Fibroblast of lung (primary cell): ENCODE data around the gene B4GALT4. TPM values are rescaled to one million over a fixed set of nuclear protein-coding genes. Genes with fewer than 3 reads are reported as not detected.

Source experiments
- DNase-seq, 2 donors: peaks; one replicate each; pipeline versions ENCODE4 v3.0.0 to v3.0.0-alpha.2; 2010; ENCODE audit warnings: low read depth in 2 of 2
- H2AFZ ChIP-seq: 2 replicates; pipeline ENCODE4 v1.5.1; 2012; ENCODE audit warnings: low read length, control low read depth, inconsistent platforms
- H3K27ac ChIP-seq: 2 replicates; pipeline ENCODE4 v1.5.1; 2011; ENCODE audit warnings: low read length, control low read depth; ENCODE audit not compliant: insufficient read depth
- H3K27me3 ChIP-seq: 2 replicates; pipeline ENCODE4 v1.5.1; 2011; ENCODE audit warnings: mild to moderate bottlenecking, low read length; ENCODE audit not compliant: control insufficient read depth, insufficient read depth
- H3K36me3 ChIP-seq: 2 replicates; pipeline ENCODE4 v1.5.1; 2011; ENCODE audit warnings: low read length; ENCODE audit not compliant: control insufficient read depth, insufficient read depth
- H3K4me1 ChIP-seq: 2 replicates; pipeline ENCODE4 v1.5.1; 2011; ENCODE audit warnings: low read length; ENCODE audit not compliant: control insufficient read depth, insufficient read depth; ENCODE audit errors: extremely low read depth
- H3K4me2 ChIP-seq: 2 replicates; pipeline ENCODE4 v1.5.1; 2011; ENCODE audit warnings: low read length, control low read depth; ENCODE audit not compliant: insufficient read depth; ENCODE audit errors: extremely low read depth
- H3K4me3 ChIP-seq, 4 experiments: fragments of 200-600 bp in 1 of 4; sonication (generic) in 1 of 4; replicated peaks in 1 of 4; 2 replicates each; pipeline ENCODE4 v1.5.1; 2011 to 2016; ENCODE audit warnings: low read length in 4 of 4, low read depth in 3 of 4, mild to moderate bottlenecking in 3 of 4, control low read depth in 2 of 4, inconsistent platforms in 1 of 4, mixed read lengths in 1 of 4; ENCODE audit not compliant: insufficient read depth in 1 of 4; ENCODE audit errors: control extremely low read depth in 1 of 4
- H3K79me2 ChIP-seq: 2 replicates; pipeline ENCODE4 v1.5.1; 2012; ENCODE audit warnings: mild to moderate bottlenecking, low read length, inconsistent platforms; ENCODE audit not compliant: control insufficient read depth, insufficient read depth
- H3K9ac ChIP-seq: 2 replicates; pipeline ENCODE4 v1.5.1; 2011; ENCODE audit warnings: mild to moderate bottlenecking, low read length, control low read depth; ENCODE audit not compliant: insufficient read depth
- H3K9me3 ChIP-seq: 2 replicates; pipeline ENCODE4 v1.5.1; 2012; ENCODE audit warnings: low read depth, low read length; ENCODE audit not compliant: control insufficient read depth, insufficient read depth
- H4K20me1 ChIP-seq: 2 replicates; pipeline ENCODE4 v1.5.1; 2011; ENCODE audit warnings: low read length; ENCODE audit not compliant: control insufficient read depth, insufficient read depth; ENCODE audit errors: extremely low read depth
- EZH2 ChIP-seq: IDR thresholded peaks from 2 replicates; pipeline ENCODE4 v1.5.1; 2012; ENCODE audit warnings: low read length, control low read depth, mild to moderate bottlenecking; ENCODE audit errors: missing control alignments
- polyA plus RNA-seq, 2 donors: library from polyadenylated mRNA; depleted of rRNA in 1 of 2; stranded (reverse) in 1 of 2; unstranded in 1 of 2; fragments of >200 nt; gene quantifications; 2 replicates each; pipeline ENCODE4 v1.2.1, GENCODE V29; 2011 to 2012; ENCODE audit warnings: missing spikeins in 1 of 2
- total RNA-seq: library from RNA; depleted of rRNA; stranded (reverse); fragments of >200 nt; gene quantifications from 2 replicates; pipeline ENCODE4 v1.2.1, GENCODE V29; 2014
- TF ChIP-seq, protein P1 (sequence below), 2 donors: IDR thresholded peaks in 1 of 2; conservative IDR thresholded peaks in 1 of 2; 1 replicate in 1 of 2; 2 replicates in 1 of 2; pipeline ENCODE4 v1.5.1; 2011 to 2012; ENCODE audit warnings: low read length in 2 of 2, control low read depth in 1 of 2, inconsistent platforms in 1 of 2, low read depth in 1 of 2, mild to moderate bottlenecking in 1 of 2

B4GALT4 gene
- total and polyA plus RNA-seq, 2 donors (not counting 1 experiment from before 2014, with no cell fraction given), result 19.5 to 32.4 TPM

DNA sequence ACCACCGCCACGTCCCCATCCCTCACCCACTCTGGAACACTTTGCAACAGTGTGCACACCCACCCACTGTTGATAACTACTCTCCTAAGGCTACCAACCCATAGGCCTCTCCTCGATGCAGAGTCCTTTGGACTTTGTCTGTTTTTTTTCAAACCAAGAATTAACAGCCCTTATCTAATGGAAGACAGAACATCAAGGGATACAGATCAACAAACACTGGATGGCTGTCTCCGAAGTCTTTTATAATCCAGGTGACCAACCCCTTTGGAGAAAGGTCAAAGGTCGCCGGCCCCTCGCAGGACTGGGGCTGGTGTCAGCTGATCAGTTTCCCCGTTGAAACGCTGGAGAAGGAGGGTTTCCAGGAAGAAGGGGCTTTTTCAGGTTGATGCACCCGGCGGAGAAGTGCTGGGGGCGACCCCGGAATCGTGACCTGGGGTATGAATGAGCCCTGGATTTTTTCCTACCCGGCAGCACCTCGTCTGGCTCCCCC is 532 bp downstream of the B4GALT4 start:
- no peaks in the 10 kb centered on the region for H3K9me3 ChIP-seq
- peak overlapping the region; percentile 66 for H2AFZ ChIP-seq
- H3K36me3 ChIP-seq, result peaks cover 3% of the 10 kb centered on the region
- peak overlapping the region; percentile 74 for H3K4me2 ChIP-seq
- peak overlapping the region; percentile 80 for H3K27ac ChIP-seq
- peak overlapping the region; percentile 67 to 88 (median 82) for H3K4me3 ChIP-seq
- no peaks in the 10 kb centered on the region for H3K27me3 ChIP-seq
- H3K4me1 ChIP-seq, result peaks cover 6% of the 10 kb centered on the region
- peak in 1 of 2 donors; percentile 20 for DNase-seq
- TF ChIP-seq, protein P1, sequence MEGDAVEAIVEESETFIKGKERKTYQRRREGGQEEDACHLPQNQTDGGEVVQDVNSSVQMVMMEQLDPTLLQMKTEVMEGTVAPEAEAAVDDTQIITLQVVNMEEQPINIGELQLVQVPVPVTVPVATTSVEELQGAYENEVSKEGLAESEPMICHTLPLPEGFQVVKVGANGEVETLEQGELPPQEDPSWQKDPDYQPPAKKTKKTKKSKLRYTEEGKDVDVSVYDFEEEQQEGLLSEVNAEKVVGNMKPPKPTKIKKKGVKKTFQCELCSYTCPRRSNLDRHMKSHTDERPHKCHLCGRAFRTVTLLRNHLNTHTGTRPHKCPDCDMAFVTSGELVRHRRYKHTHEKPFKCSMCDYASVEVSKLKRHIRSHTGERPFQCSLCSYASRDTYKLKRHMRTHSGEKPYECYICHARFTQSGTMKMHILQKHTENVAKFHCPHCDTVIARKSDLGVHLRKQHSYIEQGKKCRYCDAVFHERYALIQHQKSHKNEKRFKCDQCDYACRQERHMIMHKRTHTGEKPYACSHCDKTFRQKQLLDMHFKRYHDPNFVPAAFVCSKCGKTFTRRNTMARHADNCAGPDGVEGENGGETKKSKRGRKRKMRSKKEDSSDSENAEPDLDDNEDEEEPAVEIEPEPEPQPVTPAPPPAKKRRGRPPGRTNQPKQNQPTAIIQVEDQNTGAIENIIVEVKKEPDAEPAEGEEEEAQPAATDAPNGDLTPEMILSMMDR (conservative IDR thresholded peaks at IDR 0.05 in 1 of 2, IDR thresholded peaks at IDR 0.05 in 1 of 2; ENCODE audit: low read depth in 1 of 2, low read length in 2 of 2), result no peak
- no peak for TF ChIP-seq EZH2
- H3K9ac ChIP-seq, result peak overlapping the region; percentile 87
- no peaks in the 10 kb centered on the region for H4K20me1 ChIP-seq
- peaks cover 7% of the 10 kb centered on the region for H3K79me2 ChIP-seq

DNA sequence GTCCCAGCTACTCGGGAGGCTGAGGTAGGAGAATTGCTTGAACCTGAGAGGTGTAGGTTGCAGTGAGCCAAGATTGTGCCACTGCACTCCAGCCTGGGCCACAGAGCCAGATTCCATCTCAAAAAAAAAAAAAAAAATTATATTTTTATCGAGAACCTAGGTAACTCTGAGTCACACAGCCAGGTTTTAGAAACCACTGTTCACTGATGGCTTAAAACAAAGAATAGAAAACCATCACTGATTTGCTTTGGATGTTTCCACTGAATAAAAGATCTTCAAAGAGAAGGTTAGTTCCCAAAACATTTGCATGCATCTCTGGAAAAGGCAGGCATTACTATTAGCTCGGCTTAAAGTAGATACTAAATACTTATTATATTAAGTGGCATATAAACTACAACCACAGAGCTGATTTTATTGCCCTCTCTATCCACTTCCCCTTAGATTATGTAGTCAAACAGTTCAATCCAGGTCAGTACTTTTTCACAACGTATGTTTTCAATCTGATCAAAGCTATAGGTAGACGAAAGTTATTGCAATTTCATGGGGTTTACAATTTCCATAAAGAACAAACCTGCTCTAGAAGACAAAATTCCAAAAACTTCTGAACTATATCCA is 1.4 kb downstream of the B4GALT4 start:
- TF ChIP-seq EZH2, result no peak
- TF ChIP-seq, protein P1 (conservative IDR thresholded peaks at IDR 0.05 in 1 of 2, IDR thresholded peaks at IDR 0.05 in 1 of 2; ENCODE audit: low read depth in 1 of 2, low read length in 2 of 2), result no peak
- Histone ChIP-seq H3K27ac (no peak overlapping the region), H4K20me1 (no peaks in the 10 kb centered on the region), H3K79me2 (peaks cover 7% of the 10 kb centered on the region), H3K4me2 (peak overlapping the region; percentile 74), H2AFZ (no peak overlapping the region), H3K27me3 (no peaks in the 10 kb centered on the region), H3K9ac (no peak overlapping the region), H3K9me3 (no peaks in the 10 kb centered on the region), H3K36me3 (peaks cover 3% of the 10 kb centered on the region), H3K4me1 (peaks cover 6% of the 10 kb centered on the region), H3K4me3 (peak overlapping the region; percentile 67 to 88 (median 82))
- DNase-seq, result peak in 1 of 2 donors; percentile 22

DNA sequence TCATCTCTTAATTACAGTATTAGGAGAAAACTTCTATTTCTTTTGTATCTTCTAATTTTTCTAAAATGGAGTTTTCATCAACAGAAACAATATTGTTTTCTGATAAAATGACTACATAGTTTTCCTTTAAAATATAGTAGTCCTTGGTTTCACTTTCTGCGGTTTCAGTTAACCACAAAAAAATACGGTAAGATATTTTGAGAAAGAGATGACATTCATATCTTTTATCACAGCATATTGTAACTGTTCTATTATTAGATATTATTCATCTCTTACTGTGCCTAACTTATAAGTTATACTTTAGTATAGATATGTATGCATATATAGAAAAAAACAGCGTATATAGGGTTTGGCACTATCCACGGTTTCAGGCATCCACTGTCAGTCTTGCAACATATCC is 2.3 kb downstream of the B4GALT4 start:
- no peaks in the 10 kb centered on the region for H3K27me3 ChIP-seq
- H3K4me3 ChIP-seq, result peak overlapping the region in 1 of 4 experiments; percentile 5
- peaks cover 7% of the 10 kb centered on the region for H3K79me2 ChIP-seq
- TF ChIP-seq, protein P1 (conservative IDR thresholded peaks at IDR 0.05 in 1 of 2, IDR thresholded peaks at IDR 0.05 in 1 of 2; ENCODE audit: low read depth in 1 of 2, low read length in 2 of 2), result no peak
- no peak for TF ChIP-seq EZH2
- no peaks in the 10 kb centered on the region for H4K20me1 ChIP-seq
- H3K4me2 ChIP-seq, result peak overlapping the region; percentile 58
- no peaks in the 10 kb centered on the region for H3K9me3 ChIP-seq
- H2AFZ ChIP-seq, result no peak overlapping the region
- no peak for DNase-seq
- peaks cover 6% of the 10 kb centered on the region for H3K4me1 ChIP-seq
- H3K36me3 ChIP-seq, result peaks cover 3% of the 10 kb centered on the region
- no peak overlapping the region for H3K9ac ChIP-seq
- H3K27ac ChIP-seq, result no peak overlapping the region
